ENCODE results near the gene ELOB. TPM values are rescaled to one million over a fixed set of nuclear protein-coding genes. Genes with fewer than 3 reads are reported as not detected.

The ELOB gene
- total RNA-seq, 2 donors from 2014 or later = 264 to 272 TPM

DNA sequence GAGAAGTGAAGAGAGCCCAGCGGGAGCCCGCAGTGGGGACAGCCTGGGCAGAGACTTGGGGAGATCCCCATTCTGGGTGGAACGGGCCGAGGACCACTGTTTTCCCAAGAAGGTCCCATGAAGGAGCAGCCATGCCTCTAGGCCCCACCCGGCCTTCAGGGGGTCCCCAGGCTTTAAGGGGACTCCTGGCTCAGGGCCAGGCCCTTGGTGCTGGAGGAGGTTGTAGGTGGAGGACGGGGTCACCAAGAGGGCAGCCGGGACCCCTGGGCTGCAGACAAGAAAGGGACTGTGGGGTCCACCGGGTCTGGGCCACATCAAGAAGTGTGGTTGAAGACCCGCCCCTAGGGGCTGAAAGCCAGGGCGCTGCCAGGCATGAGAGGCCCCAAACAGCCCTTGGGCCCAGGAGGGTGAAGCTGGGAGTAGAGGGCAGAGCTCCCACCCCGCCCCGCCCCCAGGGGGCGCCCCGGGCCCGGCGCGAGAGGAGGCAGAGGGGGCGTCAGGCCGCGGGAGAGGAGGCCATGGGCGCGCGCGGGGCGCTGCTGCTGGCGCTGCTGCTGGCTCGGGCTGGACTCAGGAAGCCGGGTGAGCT, 39.8 kb upstream of the ELOB start, which contains the start of gene PRSS21:
PRSS21 (plus strand) TSS at position 487 of the 589 bp plus-strand sequence; CDS start at position 519, 32 bp downstream.
- Mint-ChIP-seq H3K4me3 (no peak within 1 kb of the TSS), H3K27ac (no peak within 1 kb of the TSS), H3K4me1 (peaks cover 7% of the 10 kb centered on the region), H3K9me3 (no peaks in the 10 kb centered on the region), H3K36me3 (ENCODE audit: low read depth) (no peaks in the 10 kb centered on the region), H3K27me3 (ENCODE audit: insufficient read depth) (no peaks in the 10 kb centered on the region)
- DNase-seq = peak; percentile 69
- TF ChIP-seq, protein P1, sequence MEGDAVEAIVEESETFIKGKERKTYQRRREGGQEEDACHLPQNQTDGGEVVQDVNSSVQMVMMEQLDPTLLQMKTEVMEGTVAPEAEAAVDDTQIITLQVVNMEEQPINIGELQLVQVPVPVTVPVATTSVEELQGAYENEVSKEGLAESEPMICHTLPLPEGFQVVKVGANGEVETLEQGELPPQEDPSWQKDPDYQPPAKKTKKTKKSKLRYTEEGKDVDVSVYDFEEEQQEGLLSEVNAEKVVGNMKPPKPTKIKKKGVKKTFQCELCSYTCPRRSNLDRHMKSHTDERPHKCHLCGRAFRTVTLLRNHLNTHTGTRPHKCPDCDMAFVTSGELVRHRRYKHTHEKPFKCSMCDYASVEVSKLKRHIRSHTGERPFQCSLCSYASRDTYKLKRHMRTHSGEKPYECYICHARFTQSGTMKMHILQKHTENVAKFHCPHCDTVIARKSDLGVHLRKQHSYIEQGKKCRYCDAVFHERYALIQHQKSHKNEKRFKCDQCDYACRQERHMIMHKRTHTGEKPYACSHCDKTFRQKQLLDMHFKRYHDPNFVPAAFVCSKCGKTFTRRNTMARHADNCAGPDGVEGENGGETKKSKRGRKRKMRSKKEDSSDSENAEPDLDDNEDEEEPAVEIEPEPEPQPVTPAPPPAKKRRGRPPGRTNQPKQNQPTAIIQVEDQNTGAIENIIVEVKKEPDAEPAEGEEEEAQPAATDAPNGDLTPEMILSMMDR (conservative IDR thresholded peaks at IDR 0.05) = peak; percentile 52
- H3K4me3 ChIP-seq (ENCODE audit: low read length) = no peak within 1 kb of the TSS
- H3K9me3 ChIP-seq (ENCODE audit: control insufficient read depth, low read length) = no peaks in the 10 kb centered on the region
- H3K9ac ChIP-seq (ENCODE audit: extremely low read depth, low read length, poor library complexity, severe bottlenecking) = no peak within 1 kb of the TSS
- H3K27ac ChIP-seq (ENCODE audit: low read depth, low read length) = no peak within 1 kb of the TSS
- H3K4me1 ChIP-seq (ENCODE audit: control insufficient read depth, insufficient read depth, low read length) = peaks cover 5% of the 10 kb centered on the region
- no peaks in the 10 kb centered on the region for H3K27me3 ChIP-seq (ENCODE audit: control insufficient read depth, insufficient read depth, low read length, poor library complexity, severe bottlenecking)
- WGBS, 2 experiments (ENCODE audit: insufficient coverage in 1 of 2, insufficient read length in 1 of 2) = 92 to 95% methylated on average over 5 to 28 of the region's 28 CpGs
- no peaks in the 10 kb centered on the region for H3K36me3 ChIP-seq (ENCODE audit: control insufficient read depth, insufficient read depth, low read length)

DNA sequence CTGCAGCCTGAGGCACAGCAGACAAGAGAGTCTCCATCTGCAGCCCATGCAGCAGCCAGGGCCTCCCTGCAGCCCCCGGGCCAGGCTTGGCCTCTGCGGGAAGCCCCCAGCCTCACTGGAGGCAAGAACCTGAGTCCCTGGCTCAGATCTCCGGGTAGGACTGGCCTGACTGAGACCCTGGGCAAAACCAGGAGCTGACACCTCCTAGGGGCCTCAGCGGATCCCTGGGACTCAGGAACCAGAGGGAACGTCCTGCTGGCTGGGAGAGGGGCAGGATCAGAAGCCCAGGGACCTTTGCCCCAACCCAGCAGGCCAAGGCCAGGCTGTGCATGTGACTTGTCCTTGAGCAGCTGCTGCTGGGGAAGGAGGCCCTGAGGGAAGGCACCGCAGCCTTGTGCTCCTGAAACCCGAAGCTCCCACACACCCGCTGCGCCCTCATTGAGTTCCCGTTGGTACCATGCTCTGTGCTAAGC, 38.3 kb upstream of the ELOB start:
- H3K27me3 ChIP-seq (ENCODE audit: control insufficient read depth, insufficient read depth, low read length, poor library complexity, severe bottlenecking) = no peaks in the 10 kb centered on the region
- no peaks in the 10 kb centered on the region for H3K9me3 Mint-ChIP-seq
- H3K4me1 Mint-ChIP-seq = peaks cover 12% of the 10 kb centered on the region
- no peak overlapping the region for H3K4me3 ChIP-seq (ENCODE audit: low read length)
- H3K27me3 Mint-ChIP-seq (ENCODE audit: insufficient read depth) = peaks cover 3% of the 10 kb centered on the region
- H3K27ac ChIP-seq (ENCODE audit: low read depth, low read length) = no peak overlapping the region
- no peak overlapping the region for H3K9ac ChIP-seq (ENCODE audit: extremely low read depth, low read length, poor library complexity, severe bottlenecking)
- no peaks in the 10 kb centered on the region for H3K36me3 ChIP-seq (ENCODE audit: control insufficient read depth, insufficient read depth, low read length)
- H3K27ac Mint-ChIP-seq = no peak overlapping the region
- TF ChIP-seq, protein P1 (conservative IDR thresholded peaks at IDR 0.05) = no peak
- peaks cover 5% of the 10 kb centered on the region for H3K4me1 ChIP-seq (ENCODE audit: control insufficient read depth, insufficient read depth, low read length)
- H3K4me3 Mint-ChIP-seq = no peak overlapping the region
- no peaks in the 10 kb centered on the region for H3K36me3 Mint-ChIP-seq (ENCODE audit: low read depth)
- no peaks in the 10 kb centered on the region for H3K9me3 ChIP-seq (ENCODE audit: control insufficient read depth, low read length)
- WGBS, 2 experiments (ENCODE audit: insufficient coverage in 1 of 2, insufficient read length in 1 of 2) = 86 to 89% methylated on average over 8 to 10 of the region's 10 CpGs
- DNase-seq = peak; percentile 51

DNA sequence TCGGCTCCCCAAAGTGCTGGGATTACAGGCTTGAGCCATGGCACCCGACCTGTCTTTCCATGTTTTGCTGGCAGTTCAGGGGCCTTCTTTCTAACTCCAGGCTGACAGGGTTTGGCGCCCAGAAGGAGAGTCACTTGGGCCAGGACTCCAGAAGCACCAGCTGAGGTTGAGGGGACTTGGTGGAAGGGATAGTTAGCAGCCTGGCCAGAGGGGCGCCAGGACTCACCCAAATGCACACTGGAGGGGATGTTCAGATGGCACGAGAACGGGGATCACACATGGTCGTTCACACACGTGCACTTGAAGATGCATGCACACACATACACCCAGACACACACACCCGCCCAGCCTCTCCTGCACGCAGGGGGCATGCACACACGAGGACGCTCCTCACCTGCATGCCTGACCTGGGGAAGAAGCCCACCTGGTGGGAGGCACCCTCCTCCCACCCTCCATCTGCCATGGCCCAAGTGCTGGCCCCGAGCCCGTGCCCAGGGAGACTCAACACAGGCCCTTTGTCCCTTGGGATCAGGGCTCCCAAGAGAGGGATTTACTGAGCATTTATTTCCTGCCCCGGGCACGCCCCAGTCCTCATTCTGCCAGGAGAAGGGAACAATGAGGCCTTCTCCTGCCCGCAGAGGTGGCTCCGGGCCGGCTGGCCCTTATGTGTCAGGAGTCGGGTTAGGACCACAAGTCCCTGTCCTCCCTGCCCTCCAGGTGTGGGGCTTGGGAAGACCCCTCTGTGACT, 37.6 kb upstream of the ELOB start:
- peaks cover 5% of the 10 kb centered on the region for H3K4me1 ChIP-seq (ENCODE audit: control insufficient read depth, insufficient read depth, low read length)
- H3K36me3 ChIP-seq (ENCODE audit: control insufficient read depth, insufficient read depth, low read length) = no peaks in the 10 kb centered on the region
- TF ChIP-seq, protein P1 (conservative IDR thresholded peaks at IDR 0.05) = no peak
- no peak overlapping the region for H3K27ac ChIP-seq (ENCODE audit: low read depth, low read length)
- peak; percentile 32 for DNase-seq
- H3K4me3 ChIP-seq (ENCODE audit: low read length) = no peak overlapping the region
- Mint-ChIP-seq H3K27ac (no peak overlapping the region), H3K36me3 (ENCODE audit: low read depth) (no peaks in the 10 kb centered on the region), H3K4me3 (no peak overlapping the region), H3K9me3 (no peaks in the 10 kb centered on the region), H3K27me3 (ENCODE audit: insufficient read depth) (peaks cover 7% of the 10 kb centered on the region), H3K4me1 (peaks cover 12% of the 10 kb centered on the region)
- no peaks in the 10 kb centered on the region for H3K9me3 ChIP-seq (ENCODE audit: control insufficient read depth, low read length)
- WGBS, 2 experiments (ENCODE audit: insufficient coverage in 1 of 2, insufficient read length in 1 of 2) = 86 to 88% methylated on average over 12 to 20 of the region's 20 CpGs
- H3K27me3 ChIP-seq (ENCODE audit: control insufficient read depth, insufficient read depth, low read length, poor library complexity, severe bottlenecking) = no peaks in the 10 kb centered on the region
- H3K9ac ChIP-seq (ENCODE audit: extremely low read depth, low read length, poor library complexity, severe bottlenecking) = no peak overlapping the region

All from endodermal cell (in vitro differentiated cells).